ENCODE measurements around the gene DCAF11. TPM values are rescaled to one million over a fixed set of nuclear protein-coding genes. Genes with fewer than 3 reads are reported as not detected.

Gene DCAF11
- total and polyA plus RNA-seq, 2 of the 13 experiments (the other 11 are each of a cell fraction or from before 2014, with no cell fraction given) = 150 to 257 TPM

GRCh38 chr14:24080888-24081738, 33.5 kb upstream of the DCAF11 start (continued):
- no peak for TF ChIP-seq STAT6 (CRISPR knock-in tag; IDR thresholded peaks at IDR 0.05; ENCODE audit: borderline replicate concordance)
- TF ChIP-seq MNT (IDR thresholded peaks at IDR 0.05) = no peak
- no peak for TF ChIP-seq ZNF577 (CRISPR knock-in tag; IDR thresholded peaks at IDR 0.05; ENCODE audit: borderline replicate concordance, low read depth)
- no peak for TF ChIP-seq TBX3 (IDR thresholded peaks at IDR 0.05; ENCODE audit: borderline replicate concordance)
- no peak for TF ChIP-seq TCF7 (IDR thresholded peaks at IDR 0.05; ENCODE audit: low read depth)
- no peak for TF ChIP-seq PAWR (CRISPR knock-in tag; IDR thresholded peaks at IDR 0.05; ENCODE audit: borderline replicate concordance)
- no peak for TF ChIP-seq ELK4 (CRISPR knock-in tag; IDR thresholded peaks at IDR 0.05; ENCODE audit: borderline replicate concordance)
- TF ChIP-seq MEIS1 (CRISPR knock-in tag; IDR thresholded peaks at IDR 0.05; ENCODE audit: borderline replicate concordance) = no peak
- TF ChIP-seq ZNF704 (CRISPR knock-in tag; IDR thresholded peaks at IDR 0.05; ENCODE audit: borderline replicate concordance) = 0 out of 2 replicates have a peak, but pooled peaks have one; percentile 74
- no peak for TF ChIP-seq ZNF512B (CRISPR knock-in tag; IDR thresholded peaks at IDR 0.05; ENCODE audit: borderline replicate concordance)
- TF ChIP-seq ZNF205 (CRISPR knock-in tag; IDR thresholded peaks at IDR 0.05) = peak; percentile 65; the same call in 1 of the 2 replicates
- TF ChIP-seq LCORL (IDR thresholded peaks at IDR 0.05) = no peak
- 0 out of 2 replicates have a peak, but pooled peaks have one; percentile 38 for TF ChIP-seq LCORL (CRISPR knock-in tag; IDR thresholded peaks at IDR 0.05)
- peak; percentile 44; the same call in 1 of the 2 replicates for TF ChIP-seq NR2F2 (IDR thresholded peaks at IDR 0.05; ENCODE audit: borderline replicate concordance, low read depth)
- no peak for TF ChIP-seq ZFP36L1 (CRISPR knock-in tag; IDR thresholded peaks at IDR 0.05)
- no peak for TF ChIP-seq SRSF9 (IDR thresholded peaks at IDR 0.05; ENCODE audit: borderline replicate concordance, insufficient read depth, low read depth, low read length, poor library complexity, severe bottlenecking)
- no peak; the same call in 1 of the 2 replicates for TF ChIP-seq SIX4 (CRISPR knock-in tag; IDR thresholded peaks at IDR 0.05)
- TF ChIP-seq JUND (CRISPR knock-in tag; IDR thresholded peaks at IDR 0.05) = no peak
